Transverse colon (tissue), 3 donors: Measurements from ENCODE around the gene GALNT2.

Experiments
- EP300 ChIP-seq: sonication (generic); formaldehyde crosslinking; IDR thresholded peaks from one replicate; pipeline ENCODE4 v1.6.1; 2017; ENCODE audit warnings: antibody characterized with exemption, low read depth
- TF ChIP-seq, protein P1 (sequence below), 5 experiments: fragments of 200-600 bp in 3 of 5; fragments of 450-650 bp in 2 of 5; sonication (generic) in 3 of 5; IDR thresholded peaks; 1 replicate in 2 of 5; 2 replicates in 3 of 5; pipeline ENCODE4 v1.5.1; 2016 to 2017; ENCODE audit warnings: antibody characterized with exemption in 5 of 5, inconsistent platforms in 3 of 5, mild to moderate bottlenecking in 2 of 5, moderate library complexity in 1 of 5

GRCh38 chr1:230026139-230026538, 40.9 kb upstream of the GALNT2 start:
- no peak for TF ChIP-seq EP300
- TF ChIP-seq, protein P1, sequence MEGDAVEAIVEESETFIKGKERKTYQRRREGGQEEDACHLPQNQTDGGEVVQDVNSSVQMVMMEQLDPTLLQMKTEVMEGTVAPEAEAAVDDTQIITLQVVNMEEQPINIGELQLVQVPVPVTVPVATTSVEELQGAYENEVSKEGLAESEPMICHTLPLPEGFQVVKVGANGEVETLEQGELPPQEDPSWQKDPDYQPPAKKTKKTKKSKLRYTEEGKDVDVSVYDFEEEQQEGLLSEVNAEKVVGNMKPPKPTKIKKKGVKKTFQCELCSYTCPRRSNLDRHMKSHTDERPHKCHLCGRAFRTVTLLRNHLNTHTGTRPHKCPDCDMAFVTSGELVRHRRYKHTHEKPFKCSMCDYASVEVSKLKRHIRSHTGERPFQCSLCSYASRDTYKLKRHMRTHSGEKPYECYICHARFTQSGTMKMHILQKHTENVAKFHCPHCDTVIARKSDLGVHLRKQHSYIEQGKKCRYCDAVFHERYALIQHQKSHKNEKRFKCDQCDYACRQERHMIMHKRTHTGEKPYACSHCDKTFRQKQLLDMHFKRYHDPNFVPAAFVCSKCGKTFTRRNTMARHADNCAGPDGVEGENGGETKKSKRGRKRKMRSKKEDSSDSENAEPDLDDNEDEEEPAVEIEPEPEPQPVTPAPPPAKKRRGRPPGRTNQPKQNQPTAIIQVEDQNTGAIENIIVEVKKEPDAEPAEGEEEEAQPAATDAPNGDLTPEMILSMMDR (IDR thresholded peaks at IDR 0.05), result no peak
